Measurements from ENCODE around the gene SLC1A5. TPM values are rescaled to one million over a fixed set of nuclear protein-coding genes. Genes with fewer than 3 reads are reported as not detected.

SLC1A5 gene
- total and polyA plus RNA-seq, 5 experiments from 2014 or later = 2.5 to 8.2 (median 6.1) TPM

DNA sequence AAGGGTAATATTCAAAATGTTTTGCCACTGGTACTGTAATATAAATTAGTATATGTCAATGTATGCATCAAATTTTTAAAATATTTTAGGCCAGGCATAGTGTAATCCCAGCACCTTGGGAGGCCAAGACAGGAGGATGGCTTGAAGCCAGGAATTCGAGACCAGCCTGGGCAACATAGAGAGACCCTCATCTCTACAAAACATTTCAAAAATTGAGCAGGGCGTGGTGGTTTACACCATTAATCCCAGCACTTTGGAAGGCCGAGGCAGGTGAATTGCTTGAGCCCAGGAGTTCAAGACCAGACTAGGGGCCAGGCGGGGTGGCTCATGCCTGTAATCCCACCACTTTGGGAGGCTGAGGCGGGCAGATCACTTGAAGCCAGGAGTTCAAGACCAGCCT is 28.0 kb downstream of the SLC1A5 start:
- Mint-ChIP-seq H3K36me3 (peaks cover 0 to 5% (median 0%) of the 10 kb centered on the region in 3 donors), H3K27ac (no peak overlapping the region), H3K4me3 (no peak overlapping the region), H3K9me3 (no peaks in the 10 kb centered on the region), H3K4me1 (peaks cover 3 to 7% (median 3%) of the 10 kb centered on the region in 4 donors), H3K27me3 (no peaks in the 10 kb centered on the region)
- no peak for DNase-seq
- POLR2A ChIA-PET = no interaction called here
- ATAC-seq = no peak

DNA sequence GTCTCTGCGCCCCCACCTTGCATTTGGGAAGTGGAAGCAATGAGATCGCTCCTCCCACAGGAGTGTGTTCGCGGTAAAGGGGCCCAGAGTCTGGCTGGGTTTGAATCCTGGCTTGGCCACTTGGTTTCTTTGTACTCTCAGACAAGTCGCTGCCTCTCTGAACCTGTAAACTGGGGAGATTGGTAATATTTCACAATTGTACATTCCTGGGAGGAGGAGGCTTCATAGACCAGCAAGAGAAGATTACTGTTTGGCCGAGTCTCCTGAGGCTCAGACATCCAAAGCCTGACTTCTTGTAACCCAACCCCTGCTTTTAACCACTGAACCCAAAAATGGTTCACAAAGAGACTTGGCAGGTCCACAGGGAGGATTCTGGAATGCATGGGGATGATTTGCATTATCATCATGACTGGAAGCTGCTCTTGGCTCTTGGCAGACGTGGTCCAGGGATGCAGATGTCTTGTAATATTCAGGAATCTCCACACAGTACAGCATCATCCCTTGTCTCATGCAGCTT is 28.5 kb downstream of the SLC1A5 start:
- H3K9me3 Mint-ChIP-seq = no peaks in the 10 kb centered on the region
- peak overlapping the region in 1 of 10 donors; percentile 40 for H3K27ac Mint-ChIP-seq
- no peaks in the 10 kb centered on the region for H3K27me3 Mint-ChIP-seq
- POLR2A ChIA-PET = no interaction called here
- no peak overlapping the region for H3K4me3 Mint-ChIP-seq
- H3K36me3 Mint-ChIP-seq = peaks cover 0 to 7% (median 0%) of the 10 kb centered on the region in 3 donors
- peaks cover 2 to 7% (median 4%) of the 10 kb centered on the region in 4 donors for H3K4me1 Mint-ChIP-seq
- ATAC-seq (no peak), DNase-seq (no peak)

DNA sequence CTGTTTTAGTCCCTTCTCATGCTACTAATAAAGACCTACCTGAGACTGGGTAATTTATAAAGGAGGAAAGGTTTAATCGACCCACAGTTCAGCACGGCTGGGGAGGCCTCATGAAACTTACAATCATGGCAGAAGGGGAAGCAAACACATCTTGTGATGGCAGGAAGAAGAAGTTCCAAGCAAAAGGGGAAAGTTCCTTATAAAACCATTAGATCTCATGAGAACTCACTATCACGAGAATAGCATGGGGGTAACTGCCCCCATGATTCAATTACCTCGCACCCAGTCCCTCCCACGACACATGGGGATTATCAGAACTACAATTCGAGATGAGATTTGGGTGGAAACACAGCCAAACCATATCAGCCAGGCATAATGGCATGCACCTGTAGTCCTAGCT is 29.2 kb downstream of the SLC1A5 start:
- no peaks in the 10 kb centered on the region for H3K27me3 Mint-ChIP-seq
- H3K27ac Mint-ChIP-seq = peak overlapping the region in 1 of 10 donors; percentile 56
- POLR2A ChIA-PET = no interaction called here
- H3K9me3 Mint-ChIP-seq = no peaks in the 10 kb centered on the region
- H3K4me3 Mint-ChIP-seq = no peak overlapping the region
- no peak for ATAC-seq
- H3K4me1 Mint-ChIP-seq = peaks cover 2 to 7% (median 4%) of the 10 kb centered on the region in 4 donors
- no peak for DNase-seq
- H3K36me3 Mint-ChIP-seq = peaks cover 0 to 7% (median 0%) of the 10 kb centered on the region in 3 donors

DNA sequence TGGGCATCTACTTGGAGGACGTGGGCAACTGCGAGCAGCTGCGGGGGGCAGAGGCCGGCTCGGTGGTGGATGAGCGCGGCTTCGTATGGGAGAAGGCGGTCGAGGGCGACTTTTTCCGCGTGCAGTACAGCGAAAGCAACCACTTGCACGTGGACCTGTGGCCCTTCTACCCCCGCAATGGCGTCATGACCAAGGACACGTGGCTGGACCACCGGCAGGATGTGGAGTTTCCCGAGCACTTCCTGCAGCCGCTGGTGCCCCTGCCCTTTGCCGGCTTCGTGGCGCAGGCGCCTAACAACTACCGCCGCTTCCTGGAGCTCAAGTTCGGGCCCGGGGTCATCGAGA is 31.9 kb downstream of the SLC1A5 start:
- Mint-ChIP-seq H3K4me3 (no peak overlapping the region), H3K27me3 (no peaks in the 10 kb centered on the region), H3K27ac (no peak overlapping the region), H3K4me1 (peaks cover 7 to 14% (median 11%) of the 10 kb centered on the region in 4 donors), H3K36me3 (peaks cover 0 to 17% (median 0%) of the 10 kb centered on the region in 3 donors), H3K9me3 (no peaks in the 10 kb centered on the region)
- ATAC-seq (no peak), DNase-seq (no peak)
- POLR2A ChIA-PET = interaction anchor here (1.1 to 1.9 kb wide), 3 partner anchors 65 to 88 kb away, joined by 3 to 4 read pairs (median 3); no protein-coding TSS in a partner anchor

DNA sequence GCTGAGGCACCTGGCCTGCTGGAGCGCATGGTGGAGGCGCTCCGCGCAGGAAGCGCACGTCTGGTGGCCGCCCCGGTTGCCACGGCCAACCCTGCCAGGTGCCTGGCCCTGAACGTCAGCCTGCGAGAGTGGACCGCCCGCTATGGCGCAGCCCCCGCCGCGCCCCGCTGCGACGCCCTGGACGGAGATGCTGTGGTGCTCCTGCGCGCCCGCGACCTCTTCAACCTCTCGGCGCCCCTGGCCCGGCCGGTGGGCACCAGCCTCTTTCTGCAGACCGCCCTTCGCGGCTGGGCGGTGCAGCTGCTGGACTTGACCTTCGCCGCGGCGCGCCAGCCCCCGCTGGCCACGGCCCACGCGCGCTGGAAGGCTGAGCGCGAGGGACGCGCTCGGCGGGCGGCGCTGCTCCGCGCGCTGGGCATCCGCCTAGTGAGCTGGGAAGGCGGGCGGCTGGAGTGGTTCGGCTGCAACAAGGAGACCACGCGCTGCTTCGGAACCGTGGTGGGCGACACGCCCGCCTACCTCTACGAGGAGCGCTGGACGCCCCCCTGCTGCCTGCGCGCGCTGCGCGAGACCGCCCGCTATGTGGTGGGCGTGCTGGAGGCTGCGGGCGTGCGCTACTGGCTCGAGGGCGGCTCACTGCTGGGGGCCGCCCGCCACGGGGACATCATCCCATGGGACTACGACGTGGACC is 32.4 kb downstream of the SLC1A5 start:
- H3K27ac Mint-ChIP-seq = no peak overlapping the region
- DNase-seq (no peak), ATAC-seq (no peak)
- peaks cover 0 to 17% (median 0%) of the 10 kb centered on the region in 3 donors for H3K36me3 Mint-ChIP-seq
- POLR2A ChIA-PET = interaction anchor here (1.1 to 1.2 kb wide), 2 partner anchors 84 to 89 kb away, joined by 3 read pairs; no protein-coding TSS in a partner anchor
- H3K4me3 Mint-ChIP-seq = no peak overlapping the region
- H3K27me3 Mint-ChIP-seq = no peaks in the 10 kb centered on the region
- H3K9me3 Mint-ChIP-seq = no peaks in the 10 kb centered on the region
- H3K4me1 Mint-ChIP-seq = peaks cover 7 to 14% (median 11%) of the 10 kb centered on the region in 4 donors

DNA sequence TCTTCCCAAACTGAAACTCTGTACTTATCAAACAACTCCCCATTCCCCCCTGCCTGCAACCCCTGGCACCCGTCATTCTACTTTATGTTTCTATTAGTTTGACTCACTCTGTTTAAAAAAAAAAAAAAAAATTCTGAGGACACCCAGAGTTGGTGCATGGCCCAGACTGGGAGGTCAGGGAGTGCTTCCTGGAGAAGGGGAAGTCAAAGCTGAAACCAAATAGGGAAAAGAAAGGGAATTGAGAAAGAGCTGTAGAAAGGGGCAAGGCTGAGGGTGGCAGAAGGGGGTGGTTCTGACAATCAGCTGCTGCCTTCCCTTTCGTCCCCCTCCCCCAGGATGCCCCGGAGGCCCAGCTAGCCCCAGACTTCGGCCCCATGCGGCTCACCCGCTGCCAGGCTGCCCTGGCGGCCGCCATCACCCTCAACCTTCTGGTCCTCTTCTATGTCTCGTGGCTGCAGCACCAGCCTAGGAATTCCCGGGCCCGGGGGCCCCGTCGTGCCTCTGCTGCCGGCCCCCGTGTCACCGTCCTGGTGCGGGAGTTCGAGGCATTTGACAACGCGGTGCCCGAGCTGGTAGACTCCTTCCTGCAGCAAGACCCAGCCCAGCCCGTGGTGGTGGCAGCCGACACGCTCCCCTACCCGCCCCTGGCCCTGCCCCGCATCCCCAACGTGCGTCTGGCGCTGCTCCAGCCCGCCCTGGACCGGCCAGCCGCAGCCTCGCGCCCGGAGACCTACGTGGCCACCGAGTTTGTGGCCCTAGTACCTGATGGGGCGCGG is 33.1 kb downstream of the SLC1A5 start:
- no peak for ATAC-seq
- H3K9me3 Mint-ChIP-seq = no peaks in the 10 kb centered on the region
- DNase-seq = no peak
- no peaks in the 10 kb centered on the region for H3K27me3 Mint-ChIP-seq
- no peak overlapping the region for H3K27ac Mint-ChIP-seq
- peaks cover 0 to 23% (median 0%) of the 10 kb centered on the region in 3 donors for H3K36me3 Mint-ChIP-seq
- H3K4me3 Mint-ChIP-seq = no peak overlapping the region
- peaks cover 9 to 14% (median 11%) of the 10 kb centered on the region in 4 donors for H3K4me1 Mint-ChIP-seq
- POLR2A ChIA-PET = interaction anchor here (0.7 to 1.1 kb wide), 2 partner anchors 85 to 88 kb away, joined by 3 read pairs; no protein-coding TSS in a partner anchor

DNA sequence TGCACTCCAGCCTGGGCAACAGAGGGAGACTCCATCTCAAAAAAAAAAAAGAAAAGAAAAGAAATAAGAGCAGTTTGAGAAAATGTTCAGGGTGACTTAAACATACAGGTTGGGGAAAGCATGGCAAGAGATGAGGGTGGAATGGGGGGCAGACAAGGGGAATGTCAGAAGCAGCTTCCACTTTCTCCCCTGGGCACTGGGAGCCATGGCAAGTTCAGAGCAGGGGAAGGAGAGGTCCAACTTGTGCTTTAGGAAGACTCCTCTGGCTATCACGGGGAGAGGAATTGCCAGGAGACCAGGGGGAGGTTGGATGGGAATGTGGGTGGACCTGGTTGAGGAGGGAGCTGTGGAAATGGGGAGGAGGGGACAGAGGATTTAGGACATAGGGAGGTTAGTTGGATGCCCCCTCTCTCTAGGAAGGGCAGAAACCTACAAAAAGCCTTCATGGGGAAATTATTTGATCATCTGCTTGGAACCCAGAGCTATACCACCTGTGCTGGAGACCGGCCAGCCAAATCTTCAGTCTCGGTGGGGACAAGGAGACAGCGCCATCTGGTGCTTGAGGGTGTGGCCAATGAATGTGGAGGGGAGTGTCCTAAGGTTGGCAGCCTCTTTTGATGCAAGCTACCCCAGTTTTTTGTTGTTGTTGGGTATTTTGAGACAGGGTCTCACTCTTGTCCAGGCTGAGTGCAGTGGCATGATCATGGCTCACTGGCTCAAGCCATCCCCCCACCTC is 34.8 kb downstream of the SLC1A5 start:
- H3K27ac Mint-ChIP-seq = peak overlapping the region in 5 of 10 donors; percentile 28 to 73 (median 40)
- no peaks in the 10 kb centered on the region for H3K9me3 Mint-ChIP-seq
- H3K36me3 Mint-ChIP-seq = peaks cover 0 to 30% (median 0%) of the 10 kb centered on the region in 3 donors
- POLR2A ChIA-PET = interaction anchor here (1.0 to 1.3 kb wide), 3 partner anchors 40 to 101 kb away, joined by 3 to 6 read pairs (median 3); no protein-coding TSS in a partner anchor
- H3K27me3 Mint-ChIP-seq = no peaks in the 10 kb centered on the region
- peaks cover 11 to 16% (median 12%) of the 10 kb centered on the region in 4 donors for H3K4me1 Mint-ChIP-seq
- DNase-seq = peak; percentile 50 to 83 (median 64)
- no peak overlapping the region for H3K4me3 Mint-ChIP-seq
- ATAC-seq = peak; percentile 88 to 93

DNA sequence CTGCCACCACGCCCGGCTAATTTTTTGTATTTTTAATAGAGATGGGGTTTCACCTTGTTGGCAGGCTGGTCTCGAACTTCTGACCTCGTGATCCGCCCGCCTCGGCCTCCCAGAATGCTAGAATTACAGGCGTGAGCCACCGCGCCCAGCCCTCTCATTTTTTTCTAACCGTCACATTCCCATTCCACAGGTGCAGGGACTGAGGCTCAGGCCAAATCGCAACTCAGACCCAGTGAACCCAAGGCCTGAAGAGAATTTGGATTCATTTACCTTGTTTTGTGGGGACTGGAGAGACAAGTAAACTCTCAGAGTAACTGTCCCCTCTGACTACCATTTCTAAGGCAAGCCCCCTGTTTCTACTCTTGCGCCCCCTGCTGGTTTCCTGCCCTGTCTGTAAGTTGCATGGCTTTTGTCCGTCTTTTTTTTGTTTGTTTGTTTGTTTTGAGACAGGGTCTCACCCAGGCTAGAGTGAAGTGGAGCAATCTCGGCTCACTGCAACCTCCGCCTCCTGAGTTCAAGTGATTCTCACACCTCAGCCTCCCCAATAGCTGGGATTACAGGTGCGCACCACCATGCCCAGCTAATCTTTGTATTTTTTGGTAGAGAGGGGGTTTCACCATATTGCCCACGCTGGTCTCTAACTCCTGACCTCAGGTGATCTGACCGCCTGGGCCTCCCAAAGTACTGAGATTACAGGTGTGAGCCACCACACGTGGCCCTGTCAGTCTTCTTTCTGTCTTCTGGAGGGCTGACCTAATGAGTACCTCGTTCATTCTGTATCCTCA is 39.9 kb downstream of the SLC1A5 start:
- Mint-ChIP-seq H3K27me3 (no peaks in the 10 kb centered on the region), H3K4me1 (peaks cover 25 to 44% (median 40%) of the 10 kb centered on the region in 4 donors), H3K9me3 (no peaks in the 10 kb centered on the region), H3K27ac (peak overlapping the region in 8 of 10 donors; percentile 56 to 94 (median 86)), H3K4me3 (peak overlapping the region; percentile 26 to 91 (median 56)), H3K36me3 (peaks cover 0 to 22% (median 0%) of the 10 kb centered on the region in 3 donors)
- ATAC-seq (peak in 1 of 2 donors; percentile 13), DNase-seq (peak; percentile 41 to 87 (median 69))
- POLR2A ChIA-PET = interaction anchor here (0.7 to 1.2 kb wide), 2 partner anchors 89 to 100 kb away, joined by 3 to 7 read pairs; no protein-coding TSS in a partner anchor

DNA sequence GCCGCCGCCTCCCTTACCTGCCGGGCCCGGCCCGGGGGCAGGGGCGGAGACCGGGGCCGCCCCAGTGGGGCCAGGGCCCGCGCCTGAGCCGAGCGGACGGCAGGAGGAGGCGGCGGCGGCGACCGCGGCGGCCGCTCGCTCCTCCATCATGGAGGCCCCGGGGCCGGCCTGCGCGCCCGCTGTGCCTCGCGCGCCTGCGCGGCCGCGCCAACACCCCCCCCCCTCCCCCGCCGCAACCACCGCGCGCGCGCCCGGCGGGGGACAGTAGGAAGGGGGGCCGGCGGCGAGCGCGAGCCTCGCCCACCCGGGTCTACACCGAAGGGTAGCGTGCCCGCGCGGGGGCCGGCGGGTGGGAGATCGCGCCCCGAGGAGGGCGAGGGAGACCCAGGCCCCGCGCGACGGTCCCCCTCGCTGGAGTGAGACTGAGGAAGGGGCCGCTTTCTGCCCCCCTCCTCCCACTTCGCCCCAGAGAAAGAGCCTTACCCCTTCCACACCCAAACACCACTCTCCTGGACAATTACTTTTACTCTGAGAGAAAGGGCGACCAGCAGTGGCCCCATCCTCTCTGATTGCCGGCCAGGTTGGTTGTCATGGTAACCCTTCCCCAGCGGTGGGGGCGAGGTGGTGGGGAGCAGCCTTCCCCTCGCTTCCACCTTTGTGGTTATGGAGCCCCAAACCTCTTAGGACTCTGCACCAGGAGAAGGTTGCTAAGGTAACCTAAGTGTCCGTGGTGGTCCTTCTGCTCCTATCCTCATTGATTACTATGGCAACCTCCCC is 41.9 kb downstream of the SLC1A5 start, which contains the start of gene STRN4:
TSS of gene STRN4 (minus strand) at position 170 of the 777 bp plus-strand sequence. CDS start at position 150, 20 bp downstream.
- Mint-ChIP-seq H3K4me3 (peak within 1 kb of the TSS; percentile 87 to 94 (median 90)), H3K9me3 (no peaks in the 10 kb centered on the region), H3K27ac (peak within 1 kb of the TSS; percentile 83 to 96 (median 92)), H3K27me3 (no peaks in the 10 kb centered on the region), H3K36me3 (peaks cover 0 to 26% (median 0%) of the 10 kb centered on the region in 3 donors), H3K4me1 (peaks cover 28 to 60% (median 56%) of the 10 kb centered on the region in 4 donors)
- POLR2A ChIA-PET = interaction anchor here (0.5 to 0.6 kb wide), 2 partner anchors 23 to 1066 kb away, joined by 3 read pairs; no protein-coding TSS in a partner anchor
- DNase-seq = peak; percentile 40 to 73 (median 53)
- ATAC-seq = peak; percentile 67

DNA sequence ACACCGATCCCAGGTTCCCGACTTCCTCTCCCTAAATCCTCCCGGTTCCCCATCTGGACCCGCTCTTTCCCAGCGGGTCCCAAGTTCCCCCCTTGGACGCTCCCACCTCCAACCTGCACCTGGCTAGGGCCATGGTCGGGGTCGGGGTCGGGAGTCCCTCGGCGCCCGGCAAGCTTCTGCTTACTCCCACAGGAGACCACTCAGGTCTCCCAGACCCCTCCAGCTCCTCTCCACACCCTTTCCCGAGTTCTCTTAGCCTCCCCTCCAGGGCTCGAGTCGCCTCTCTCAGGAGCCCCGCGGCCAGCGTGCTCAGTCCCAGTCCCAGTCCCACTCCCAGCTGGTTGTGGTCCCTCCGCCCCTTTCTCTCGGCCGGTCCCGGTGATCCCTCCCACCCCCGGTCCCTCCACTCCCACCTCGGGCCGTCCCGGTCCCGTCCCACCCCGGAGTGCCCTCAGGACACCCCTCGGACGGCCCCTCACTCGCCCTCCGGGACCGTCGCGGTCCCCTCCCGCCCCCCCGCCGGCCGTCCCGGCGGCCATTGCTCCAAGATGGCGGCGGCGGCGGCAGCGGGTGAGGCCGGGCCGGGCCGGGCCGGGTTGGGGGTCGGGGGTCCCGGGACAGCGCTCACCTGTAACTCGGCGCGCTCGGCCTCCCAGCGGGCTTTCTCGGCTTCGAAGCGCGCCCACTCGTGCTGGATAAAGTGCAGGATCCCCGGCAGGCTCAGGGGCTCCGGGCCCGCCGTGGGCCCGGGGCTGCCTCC is 42.7 kb downstream of the SLC1A5 start, which contains the start of gene FKRP:
TSS of gene FKRP (plus strand) at position 537 of the 760 bp plus-strand sequence. CDS start 9,394 bp downstream, outside the sequence.
- H3K9me3 Mint-ChIP-seq = no peaks in the 10 kb centered on the region
- H3K36me3 Mint-ChIP-seq = peaks cover 0 to 27% (median under 1%) of the 10 kb centered on the region in 3 donors
- H3K4me3 Mint-ChIP-seq = peak within 1 kb of the TSS; percentile 87 to 94 (median 90)
- ATAC-seq (peak; percentile 50 to 57), DNase-seq (peak in 3 of 10 donors; percentile 28 to 38 (median 31))
- H3K27ac Mint-ChIP-seq = peak within 1 kb of the TSS; percentile 83 to 96 (median 92)
- no peaks in the 10 kb centered on the region for H3K27me3 Mint-ChIP-seq
- peaks cover 31 to 66% (median 62%) of the 10 kb centered on the region in 4 donors for H3K4me1 Mint-ChIP-seq
- POLR2A ChIA-PET = interaction anchor here (0.5 to 1.4 kb wide), 5 partner anchors 14 to 1065 kb away, joined by 3 to 4 read pairs (median 4); no protein-coding TSS in a partner anchor
